Endothelial cell (in vitro differentiated cells): ENCODE results near the gene HES4. TPM values are rescaled to one million over a fixed set of nuclear protein-coding genes. Genes with fewer than 3 reads are reported as not detected.

ENCODE experiments used
- DNase-seq: peaks from one replicate; pipeline ENCODE4 v3.0.0; 2021; ENCODE audit warnings: low spot score
- H3K27ac Mint-ChIP-seq: one replicate; pipeline ENCODE4 v1.8.0; 2021; ENCODE audit warnings: mixed read lengths, inconsistent platforms; ENCODE audit not compliant: unreplicated experiment
- H3K27me3 Mint-ChIP-seq: one replicate; pipeline ENCODE4 v1.8.0; 2021; ENCODE audit warnings: mild to moderate bottlenecking, moderate library complexity, mixed read lengths, inconsistent platforms; ENCODE audit not compliant: unreplicated experiment
- H3K36me3 Mint-ChIP-seq: one replicate; pipeline ENCODE4 v1.8.0; 2021; ENCODE audit warnings: mild to moderate bottlenecking, low read depth, mixed read lengths, inconsistent platforms; ENCODE audit not compliant: unreplicated experiment
- H3K4me1 Mint-ChIP-seq: one replicate; pipeline ENCODE4 v1.8.0; 2021; ENCODE audit warnings: mild to moderate bottlenecking, mixed read lengths, inconsistent platforms; ENCODE audit not compliant: unreplicated experiment
- H3K4me3 Mint-ChIP-seq: one replicate; pipeline ENCODE4 v1.8.0; 2021; ENCODE audit warnings: mild to moderate bottlenecking, mixed read lengths, inconsistent platforms; ENCODE audit not compliant: unreplicated experiment
- H3K9me3 Mint-ChIP-seq: one replicate; pipeline ENCODE4 v1.8.0; 2021; ENCODE audit warnings: mixed read lengths, inconsistent platforms; ENCODE audit not compliant: unreplicated experiment
- CTCF ChIP-seq: fragments of 200-600 bp; sonication (generic); IDR thresholded peaks from one replicate; pipeline ENCODE4 v1.5.0; 2021; ENCODE audit warnings: antibody characterized with exemption; ENCODE audit not compliant: unreplicated experiment
- long read RNA-seq: library from polyadenylated mRNA; unstranded; transcript quantifications from one replicate; pipeline ENCODE4 v2.0.0, GENCODE V29; 2020; ENCODE audit not compliant: unreplicated experiment
- total RNA-seq: library from RNA; stranded (reverse); fragmentation: NEBNext Ultra II Directional; extraction: Animal tissue kit (Norgen Biotek cat#: 25700); gene quantifications from one replicate; pipeline ENCODE4 v1.2.1, GENCODE V29; 2021; ENCODE audit not compliant: unreplicated experiment

Gene HES4
- total RNA-seq = 144 TPM
- long read RNA-seq, transcript HES4-201 (4 exons, 899 nt) = minor isoform, 30 of 94 reads
- long read RNA-seq, transcript HES4-204 (3 exons, 667 nt) = major isoform, 44 of 94 reads
- long read RNA-seq, partial matches to known transcripts = 1 of 94 reads
- long read RNA-seq, other reads (novel, unspliced or antisense) = 11 of 94 reads

DNA sequence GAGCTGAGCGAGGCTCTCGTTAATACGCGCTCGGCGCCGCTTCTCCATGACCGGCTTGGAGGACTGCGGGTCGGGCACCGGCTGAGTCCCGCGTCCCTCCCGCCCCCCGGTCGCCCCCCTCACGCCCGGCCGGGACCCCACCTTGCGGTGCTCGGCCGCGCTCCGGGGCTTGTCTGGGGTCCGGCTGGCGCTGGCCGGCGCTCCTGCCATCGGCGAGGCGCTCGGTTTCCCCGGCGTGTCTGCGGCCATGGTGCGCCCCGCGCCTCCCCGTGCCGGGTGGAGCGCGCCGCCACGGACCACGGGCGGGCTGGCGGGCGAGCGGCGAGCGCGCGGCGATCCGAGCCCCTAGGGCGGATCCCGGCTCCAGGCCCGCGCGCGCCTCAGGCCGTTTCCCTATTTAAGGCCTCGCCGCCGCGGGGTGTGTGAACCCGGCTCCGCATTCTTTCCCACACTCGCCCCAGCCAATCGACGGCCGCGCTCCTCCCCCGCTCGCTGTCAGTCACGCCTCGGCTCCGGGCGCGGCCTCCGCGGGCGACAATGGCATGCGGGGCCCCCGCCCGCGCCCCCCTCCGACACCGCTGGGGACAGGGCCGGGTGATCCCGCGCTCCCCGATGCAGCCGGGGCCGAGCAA lies at the start of gene HES4:
Gene HES4, minus strand, starts transcription at position 373 of the 632 bp plus-strand sequence. Its CDS starts 124 bp downstream, at position 249.
- Mint-ChIP-seq H3K4me1 (peaks cover 14% of the 10 kb centered on the region), H3K36me3 (peaks cover 10% of the 10 kb centered on the region), H3K9me3 (no peaks in the 10 kb centered on the region), H3K4me3 (peak within 1 kb of the TSS; percentile 94), H3K27me3 (peaks cover 18% of the 10 kb centered on the region), H3K27ac (peak within 1 kb of the TSS; percentile 96)
- DNase-seq = peak; percentile 94
- TF ChIP-seq CTCF = no peak

GRCh38 chr1:1048765-1049164 lies 48.9 kb upstream of the HES4 start:
- Mint-ChIP-seq H3K9me3 (no peaks in the 10 kb centered on the region), H3K4me3 (no peak overlapping the region), H3K27ac (no peak overlapping the region), H3K36me3 (peaks cover 25% of the 10 kb centered on the region), H3K4me1 (no peaks in the 10 kb centered on the region), H3K27me3 (peaks cover 20% of the 10 kb centered on the region)
- no peak for DNase-seq
- TF ChIP-seq CTCF = no peak

DNA sequence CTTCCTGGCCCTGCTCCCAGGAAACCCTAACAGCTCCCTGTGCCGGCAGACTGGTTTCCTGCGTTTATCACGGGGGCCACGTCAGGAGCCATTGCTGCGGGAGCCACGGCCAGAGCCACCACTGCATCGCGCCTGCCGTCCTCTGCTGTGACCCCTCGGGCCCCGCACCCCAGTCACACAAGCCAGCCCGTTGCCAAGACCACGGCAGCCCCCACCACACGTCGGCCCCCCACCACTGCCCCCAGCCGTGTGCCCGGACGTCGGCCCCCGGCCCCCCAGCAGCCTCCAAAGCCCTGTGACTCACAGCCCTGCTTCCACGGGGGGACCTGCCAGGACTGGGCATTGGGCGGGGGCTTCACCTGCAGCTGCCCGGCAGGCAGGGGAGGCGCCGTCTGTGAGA lies 48.1 kb upstream of the HES4 start:
- peaks cover 15% of the 10 kb centered on the region for H3K27me3 Mint-ChIP-seq
- H3K9me3 Mint-ChIP-seq = no peaks in the 10 kb centered on the region
- DNase-seq = no peak
- no peak overlapping the region for H3K27ac Mint-ChIP-seq
- H3K4me3 Mint-ChIP-seq = no peak overlapping the region
- H3K4me1 Mint-ChIP-seq = no peaks in the 10 kb centered on the region
- TF ChIP-seq CTCF = no peak
- H3K36me3 Mint-ChIP-seq = peaks cover 25% of the 10 kb centered on the region

DNA sequence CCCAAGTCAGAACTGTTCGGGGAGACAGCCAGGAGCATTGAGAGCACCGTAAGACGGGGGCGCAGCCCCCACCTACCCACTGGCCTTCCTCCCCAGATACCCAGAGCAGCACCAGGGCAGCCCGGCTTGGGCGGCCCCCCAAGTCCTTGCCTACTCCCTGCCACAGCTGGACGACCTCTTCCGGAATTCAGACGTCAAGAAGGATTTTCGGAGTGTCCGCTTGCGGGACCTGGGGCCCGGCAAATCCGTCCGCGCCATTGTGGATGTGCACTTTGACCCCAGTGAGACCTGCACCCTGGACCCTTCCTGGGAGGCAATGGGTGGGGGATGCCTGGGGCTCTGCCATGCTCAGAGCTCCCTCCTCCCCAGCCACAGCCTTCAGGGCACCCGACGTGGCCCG lies 47.5 kb upstream of the HES4 start:
- no peak overlapping the region for H3K27ac Mint-ChIP-seq
- no peaks in the 10 kb centered on the region for H3K9me3 Mint-ChIP-seq
- H3K4me3 Mint-ChIP-seq = no peak overlapping the region
- H3K27me3 Mint-ChIP-seq = peaks cover 12% of the 10 kb centered on the region
- H3K4me1 Mint-ChIP-seq = no peaks in the 10 kb centered on the region
- no peak for TF ChIP-seq CTCF
- peaks cover 21% of the 10 kb centered on the region for H3K36me3 Mint-ChIP-seq
- no peak for DNase-seq

DNA sequence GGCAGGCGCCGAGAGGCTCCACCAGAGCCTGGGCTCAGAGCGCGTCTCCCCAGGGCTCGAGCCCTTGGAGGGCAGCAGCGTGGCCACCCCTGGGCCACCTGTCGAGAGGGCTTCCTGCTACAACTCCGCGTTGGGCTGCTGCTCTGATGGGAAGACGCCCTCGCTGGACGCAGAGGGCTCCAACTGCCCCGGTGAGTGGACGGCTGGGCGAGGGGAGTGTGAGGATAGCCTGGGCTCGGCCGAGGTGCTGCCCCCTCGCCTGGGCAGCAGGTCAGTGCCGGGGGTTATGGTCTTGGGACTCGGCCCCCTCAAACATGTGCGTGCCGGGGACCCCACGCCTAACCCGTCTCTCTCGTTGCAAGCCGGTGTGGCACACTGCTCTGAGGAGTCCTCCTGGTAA lies 46.9 kb upstream of the HES4 start:
- Mint-ChIP-seq H3K27ac (no peak overlapping the region), H3K4me3 (no peak overlapping the region), H3K4me1 (no peaks in the 10 kb centered on the region), H3K36me3 (peaks cover 15% of the 10 kb centered on the region), H3K9me3 (no peaks in the 10 kb centered on the region), H3K27me3 (peaks cover 9% of the 10 kb centered on the region)
- no peak for DNase-seq
- no peak for TF ChIP-seq CTCF
